CD4-positive, alpha-beta memory T cell (primary cell): ENCODE data around the gene ATF7IP. TPM values are rescaled to one million over a fixed set of nuclear protein-coding genes. Genes with fewer than 3 reads are reported as not detected.
"Not testable (repeated sequence)": the region's sequence is repeated elsewhere in the genome, so short reads cannot be mapped to it uniquely, and the experiment has no call there.

Source experiments
- CTCF ChIA-PET: fragments of 350-600 bp; sonication (Branson Sonifier 250); formaldehyde crosslinking; loops from one replicate; lab custom pipeline; 2021; ENCODE audit warnings: inconsistent platforms; ENCODE audit not compliant: partially characterized antibody; lab: Charles Lee
- POLR2A ChIA-PET: fragments of 350-600 bp; sonication (Branson Sonifier 250); formaldehyde crosslinking; loops from one replicate; lab custom pipeline; 2021; ENCODE audit not compliant: partially characterized antibody; lab: Charles Lee
- DNase-seq, 5 donors: peaks; one replicate each; pipeline versions ENCODE4 v3.0.0 to v3.0.0-alpha.2; 2020 to 2022; ENCODE audit warnings: mixed read lengths in 1 of 5
- H3K27ac ChIP-seq: one replicate; pipeline ENCODE4 v1.7.0; 2013; ENCODE audit warnings: low read depth, low read length
- H3K27me3 ChIP-seq: 2 replicates; pipeline ENCODE4 v1.7.0; 2013; ENCODE audit warnings: mild to moderate bottlenecking, low read length, moderate library complexity; ENCODE audit not compliant: insufficient read depth
- H3K36me3 ChIP-seq: 2 replicates; pipeline ENCODE4 v1.7.0; 2013; ENCODE audit warnings: mild to moderate bottlenecking, low read length, moderate library complexity; ENCODE audit not compliant: insufficient read depth
- H3K4me1 ChIP-seq: 2 replicates; pipeline ENCODE4 v1.7.0; 2013; ENCODE audit warnings: mild to moderate bottlenecking, low read length, moderate library complexity; ENCODE audit not compliant: insufficient read depth
- H3K4me3 ChIP-seq, 2 donors: one replicate each; pipeline ENCODE4 v1.7.0; 2013; ENCODE audit warnings: low read length in 2 of 2, mild to moderate bottlenecking in 1 of 2
- H3K9me3 ChIP-seq, 2 donors: one replicate each; pipeline ENCODE4 v1.7.0; 2013; ENCODE audit warnings: low read length in 2 of 2, control low read depth in 1 of 2; ENCODE audit not compliant: control insufficient read depth in 1 of 2
- H3K27ac Mint-ChIP-seq, 7 donors: one replicate each; pipeline ENCODE4 v1.8.0; 2020 to 2021; ENCODE audit warnings: mixed read lengths in 7 of 7, mild to moderate bottlenecking in 6 of 7, inconsistent platforms in 3 of 7, moderate library complexity in 3 of 7
- H3K27me3 Mint-ChIP-seq, 2 donors: one replicate each; pipeline ENCODE4 v1.8.0; 2020 to 2021; ENCODE audit warnings: mixed read lengths in 2 of 2
- H3K36me3 Mint-ChIP-seq, 2 donors: one replicate each; pipeline ENCODE4 v1.8.0; 2020 to 2021; ENCODE audit warnings: mixed read lengths in 2 of 2, inconsistent platforms in 1 of 2, mild to moderate bottlenecking in 1 of 2
- H3K4me1 Mint-ChIP-seq, 4 donors: one replicate each; pipeline ENCODE4 v1.8.0; 2020 to 2021; ENCODE audit warnings: mixed read lengths in 4 of 4, mild to moderate bottlenecking in 1 of 4
- H3K4me3 Mint-ChIP-seq, 8 donors: one replicate each; pipeline ENCODE4 v1.8.0; 2020 to 2021; ENCODE audit warnings: mixed read lengths in 8 of 8, mild to moderate bottlenecking in 7 of 8, moderate library complexity in 6 of 8, inconsistent platforms in 3 of 8
- H3K9me3 Mint-ChIP-seq, 8 donors: one replicate each; pipeline ENCODE4 v1.8.0; 2020 to 2021; ENCODE audit warnings: mixed read lengths in 8 of 8, mild to moderate bottlenecking in 5 of 8, inconsistent platforms in 3 of 8, moderate library complexity in 1 of 8
- intact Hi-C: fragments of 100-400 bp; cut with micrococcal nuclease; formaldehyde crosslinking; loops from one replicate; pipeline ENCODE4 v1.15.1; 2023
- polyA plus RNA-seq, 2 donors: library from polyadenylated mRNA; unstranded; fragments of 300-500 nt; fragmentation: Illumina TruSeq; gene quantifications; one replicate each; pipeline ENCODE4 v1.2.3, GENCODE V29; 2021
- total RNA-seq, 2 experiments: library from RNA; stranded (reverse); gene quantifications; one replicate each; pipeline ENCODE4 v1.2.3, GENCODE V29; 2021

Gene ATF7IP, protein sequence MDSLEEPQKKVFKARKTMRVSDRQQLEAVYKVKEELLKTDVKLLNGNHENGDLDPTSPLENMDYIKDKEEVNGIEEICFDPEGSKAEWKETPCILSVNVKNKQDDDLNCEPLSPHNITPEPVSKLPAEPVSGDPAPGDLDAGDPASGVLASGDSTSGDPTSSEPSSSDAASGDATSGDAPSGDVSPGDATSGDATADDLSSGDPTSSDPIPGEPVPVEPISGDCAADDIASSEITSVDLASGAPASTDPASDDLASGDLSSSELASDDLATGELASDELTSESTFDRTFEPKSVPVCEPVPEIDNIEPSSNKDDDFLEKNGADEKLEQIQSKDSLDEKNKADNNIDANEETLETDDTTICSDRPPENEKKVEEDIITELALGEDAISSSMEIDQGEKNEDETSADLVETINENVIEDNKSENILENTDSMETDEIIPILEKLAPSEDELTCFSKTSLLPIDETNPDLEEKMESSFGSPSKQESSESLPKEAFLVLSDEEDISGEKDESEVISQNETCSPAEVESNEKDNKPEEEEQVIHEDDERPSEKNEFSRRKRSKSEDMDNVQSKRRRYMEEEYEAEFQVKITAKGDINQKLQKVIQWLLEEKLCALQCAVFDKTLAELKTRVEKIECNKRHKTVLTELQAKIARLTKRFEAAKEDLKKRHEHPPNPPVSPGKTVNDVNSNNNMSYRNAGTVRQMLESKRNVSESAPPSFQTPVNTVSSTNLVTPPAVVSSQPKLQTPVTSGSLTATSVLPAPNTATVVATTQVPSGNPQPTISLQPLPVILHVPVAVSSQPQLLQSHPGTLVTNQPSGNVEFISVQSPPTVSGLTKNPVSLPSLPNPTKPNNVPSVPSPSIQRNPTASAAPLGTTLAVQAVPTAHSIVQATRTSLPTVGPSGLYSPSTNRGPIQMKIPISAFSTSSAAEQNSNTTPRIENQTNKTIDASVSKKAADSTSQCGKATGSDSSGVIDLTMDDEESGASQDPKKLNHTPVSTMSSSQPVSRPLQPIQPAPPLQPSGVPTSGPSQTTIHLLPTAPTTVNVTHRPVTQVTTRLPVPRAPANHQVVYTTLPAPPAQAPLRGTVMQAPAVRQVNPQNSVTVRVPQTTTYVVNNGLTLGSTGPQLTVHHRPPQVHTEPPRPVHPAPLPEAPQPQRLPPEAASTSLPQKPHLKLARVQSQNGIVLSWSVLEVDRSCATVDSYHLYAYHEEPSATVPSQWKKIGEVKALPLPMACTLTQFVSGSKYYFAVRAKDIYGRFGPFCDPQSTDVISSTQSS
- total RNA-seq (100 to 1,000 TPM; 209 to 223 TPM), polyA plus RNA-seq (100 to 1,000 TPM in 1 of 2 donors, 10 to 100 TPM in 1; 87.3 to 103 TPM)

DNA sequence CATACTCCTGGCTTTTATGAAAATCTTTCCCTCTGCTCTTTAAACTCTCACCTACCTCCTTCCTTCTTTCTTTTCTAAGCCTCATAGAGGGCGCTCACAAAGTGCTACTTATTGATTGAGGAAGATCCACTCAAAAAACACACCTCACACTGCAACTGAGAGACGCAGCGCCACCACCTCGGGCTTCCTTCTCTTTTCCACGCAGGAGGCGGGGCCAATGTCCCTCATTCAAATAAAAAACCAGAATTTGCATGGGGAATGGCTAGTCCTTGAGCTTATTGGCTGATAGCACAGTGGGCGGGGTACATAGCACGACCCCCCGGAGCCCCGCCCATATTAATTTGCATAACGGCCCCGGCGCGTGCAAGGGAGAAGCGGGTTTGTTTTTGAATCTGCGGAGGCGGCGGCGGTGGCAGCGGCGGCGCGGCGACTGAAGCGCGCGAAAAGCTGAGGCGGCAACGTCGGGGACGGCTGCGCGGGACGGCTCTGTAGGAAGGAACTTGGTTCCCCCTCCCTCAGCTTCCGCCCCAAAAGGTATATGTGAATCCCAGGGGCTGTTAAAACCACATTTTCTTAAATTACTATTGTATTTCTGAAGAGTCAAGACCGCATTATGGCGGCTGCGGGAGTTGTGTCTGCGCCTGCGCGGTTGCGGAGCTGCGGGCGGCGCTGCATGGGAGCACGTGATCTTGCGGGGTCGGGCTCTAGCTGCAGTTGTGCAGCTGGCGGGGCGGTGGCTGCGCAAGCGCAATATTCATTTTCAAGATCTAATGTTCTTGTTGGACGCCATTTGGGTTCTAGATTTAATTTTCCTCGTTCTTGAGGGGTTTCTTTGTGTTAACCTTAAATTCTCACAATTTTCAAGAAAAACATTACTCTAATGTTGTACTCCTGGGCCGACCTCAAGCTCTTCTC lies at the start of gene ATF7IP:
TSS of gene ATF7IP (plus strand) at position 389 of the 915 bp plus-strand sequence. CDS start 58,234 bp downstream, outside the sequence.
- POLR2A ChIA-PET, result interaction anchor here (0.6 to 3.0 kb wide), 42 partner anchors 9 to 1641 kb away, joined by 3 to 228 read pairs (median 6); partner anchors contain the start of genes ARHGDIB, C12orf60 and EPS8
- intact Hi-C loops, result loop anchor here (1.0 to 10.0 kb wide), 8 partner anchors 20 to 596 kb away; partner anchors contain the start of gene ARHGDIB

GRCh38 chr12:14317362-14318146 lies 47.9 kb upstream of the ATF7IP start:
- intact Hi-C loops, result no loop called here
- H3K36me3 ChIP-seq, result no peaks in the 10 kb centered on the region
- no peaks in the 10 kb centered on the region for H3K27me3 ChIP-seq
- Mint-ChIP-seq H3K9me3 (no peaks in the 10 kb centered on the region), H3K4me3 (no peak overlapping the region), H3K4me1 (no peaks in the 10 kb centered on the region), H3K36me3 (no peaks in the 10 kb centered on the region), H3K27me3 (no peaks in the 10 kb centered on the region), H3K27ac (no peak overlapping the region)
- no peaks in the 10 kb centered on the region for H3K9me3 ChIP-seq
- ChIA-PET POLR2A (no interaction called here), CTCF (no interaction called here)
- DNase-seq, result no peak
- no peak overlapping the region for H3K27ac ChIP-seq
- no peaks in the 10 kb centered on the region for H3K4me1 ChIP-seq
- no peak overlapping the region for H3K4me3 ChIP-seq

More for the DNA sequence above, at the start of gene ATF7IP:
- Histone ChIP-seq H3K27ac (peak within 1 kb of the TSS; percentile 90), H3K27me3 (no peaks in the 10 kb centered on the region), H3K4me3 (peak within 1 kb of the TSS; percentile 45 to 81), H3K4me1 (peaks cover 34% of the 10 kb centered on the region), H3K9me3 (no peaks in the 10 kb centered on the region), H3K36me3 (no peaks in the 10 kb centered on the region)
- Mint-ChIP-seq H3K9me3 (peaks cover 0 to 7% (median under 1%) of the 10 kb centered on the region in 8 donors), H3K4me1 (peaks cover 11 to 55% (median 29%) of the 10 kb centered on the region in 4 donors), H3K4me3 (peak within 1 kb of the TSS; percentile 82 to 99 (median 92)), H3K36me3 (peaks cover 16 to 29% of the 10 kb centered on the region in 2 donors), H3K27ac (peak within 1 kb of the TSS; percentile 85 to 99 (median 96)), H3K27me3 (no peaks in the 10 kb centered on the region)
- CTCF ChIA-PET, result interaction anchor here (0.6 to 3.1 kb wide), 40 partner anchors 8 to 410 kb away, joined by 3 to 125 read pairs (median 6); a partner anchor contains a TSS
- peak; percentile 95 to 97 (median 97) for DNase-seq

GRCh38 chr12:14319704-14320427 lies 45.6 kb upstream of the ATF7IP start:
- H3K27me3 Mint-ChIP-seq, H3K4me3 Mint-ChIP-seq, H3K27me3 ChIP-seq, POLR2A ChIA-PET, H3K4me1 ChIP-seq, H3K27ac ChIP-seq, H3K27ac Mint-ChIP-seq, H3K9me3 Mint-ChIP-seq, H3K9me3 ChIP-seq, H3K36me3 Mint-ChIP-seq, H3K4me3 ChIP-seq, H3K36me3 ChIP-seq, intact Hi-C loops, H3K4me1 Mint-ChIP-seq, DNase-seq: not testable (repeated sequence)
- CTCF ChIA-PET, result interaction anchor here (1.5 kb wide), 1 partner anchor 46 kb away, joined by 3 read pairs; the partner anchor contains the start of gene ATF7IP

DNA sequence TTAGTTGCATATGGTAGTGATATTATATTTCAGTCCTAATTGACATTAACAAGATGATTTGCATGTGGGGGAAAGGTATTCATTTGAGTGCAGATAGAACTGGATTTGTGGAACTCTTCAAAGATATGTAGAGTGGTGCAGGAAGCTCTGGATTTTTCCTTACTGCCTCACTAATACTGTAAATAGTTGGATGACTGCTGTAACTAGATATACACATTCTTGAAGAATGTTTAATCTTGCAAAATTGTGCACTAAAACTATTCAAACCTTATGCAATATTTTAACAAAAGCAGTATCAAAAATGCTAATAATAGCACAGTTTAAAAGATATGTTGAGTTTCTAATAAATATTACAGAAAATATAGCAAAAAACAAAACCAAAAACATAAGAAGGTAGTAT lies 43.1 kb upstream of the ATF7IP start:
- no peak overlapping the region for H3K27ac Mint-ChIP-seq
- no peak for DNase-seq
- POLR2A ChIA-PET, result interaction anchor here (1.0 kb wide), 1 partner anchor 65 kb away, joined by 3 read pairs; no protein-coding TSS in a partner anchor
- no peak overlapping the region for H3K27ac ChIP-seq
- no peaks in the 10 kb centered on the region for H3K4me1 Mint-ChIP-seq
- no peaks in the 10 kb centered on the region for H3K27me3 ChIP-seq
- H3K9me3 Mint-ChIP-seq, result no peaks in the 10 kb centered on the region
- H3K4me1 ChIP-seq, result no peaks in the 10 kb centered on the region
- CTCF ChIA-PET, result no interaction called here
- H3K27me3 Mint-ChIP-seq, result no peaks in the 10 kb centered on the region
- H3K36me3 Mint-ChIP-seq, result no peaks in the 10 kb centered on the region
- H3K4me3 Mint-ChIP-seq, result no peak overlapping the region
- no peaks in the 10 kb centered on the region for H3K9me3 ChIP-seq
- no peak overlapping the region for H3K4me3 ChIP-seq
- intact Hi-C loops, result no loop called here
- no peaks in the 10 kb centered on the region for H3K36me3 ChIP-seq

DNA sequence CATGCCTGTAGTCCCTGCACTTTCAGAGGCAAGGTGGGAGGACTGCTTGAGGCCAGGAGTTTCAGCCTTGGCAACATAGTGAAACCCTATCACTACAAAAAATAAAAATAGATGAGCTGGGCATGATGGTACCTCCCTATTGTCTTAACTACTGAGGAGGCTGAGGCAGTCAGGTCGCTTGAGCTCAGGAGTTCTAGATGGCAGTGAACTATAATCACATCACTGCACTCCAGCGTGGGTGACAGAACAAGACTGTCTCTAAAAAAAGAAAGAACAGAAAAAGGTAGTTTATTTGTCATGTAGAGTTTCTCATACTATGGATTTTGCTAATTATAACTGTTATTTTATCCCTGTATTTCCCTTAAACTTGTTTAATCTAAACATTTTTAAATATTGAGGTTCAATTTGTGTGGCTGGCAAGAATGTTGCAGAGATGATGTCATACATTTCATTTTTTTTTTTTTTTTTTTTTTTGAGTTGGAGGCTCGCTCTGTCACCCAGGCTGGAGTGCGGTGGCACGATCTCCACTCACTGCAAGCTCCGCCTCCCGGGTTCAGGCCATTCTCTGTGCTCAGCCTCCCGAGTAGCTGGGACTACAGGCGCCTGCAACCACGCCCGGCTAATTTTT lies 39.7 kb upstream of the ATF7IP start:
- H3K9me3 ChIP-seq, result no peaks in the 10 kb centered on the region
- intact Hi-C loops, result no loop called here
- no peaks in the 10 kb centered on the region for H3K27me3 Mint-ChIP-seq
- H3K36me3 ChIP-seq, result no peaks in the 10 kb centered on the region
- no peak overlapping the region for H3K4me3 ChIP-seq
- H3K27ac ChIP-seq, result no peak overlapping the region
- CTCF ChIA-PET, result no interaction called here
- DNase-seq, result no peak
- H3K4me1 Mint-ChIP-seq, result no peaks in the 10 kb centered on the region
- H3K27me3 ChIP-seq, result no peaks in the 10 kb centered on the region
- no peaks in the 10 kb centered on the region for H3K4me1 ChIP-seq
- POLR2A ChIA-PET, result no interaction called here
- H3K27ac Mint-ChIP-seq, result no peak overlapping the region
- H3K4me3 Mint-ChIP-seq, result no peak overlapping the region
- H3K9me3 Mint-ChIP-seq, result peaks cover 0 to 7% (median under 1%) of the 10 kb centered on the region in 8 donors
- H3K36me3 Mint-ChIP-seq, result no peaks in the 10 kb centered on the region
